Mammary epithelial cell (primary cell): ENCODE measurements around the gene CCDC85C.

Experiments
- EZH2 ChIP-seq: IDR thresholded peaks from 2 replicates; pipeline ENCODE4 v1.6.1; 2012; ENCODE audit warnings: low read length, inconsistent platforms, borderline replicate concordance
- TF ChIP-seq, protein P1 (sequence below), 2 donors: IDR thresholded peaks in 1 of 2; conservative IDR thresholded peaks in 1 of 2; 2 replicates each; pipeline ENCODE4 v1.5.1; 2011 to 2012; ENCODE audit warnings: inconsistent platforms in 2 of 2, low read length in 2 of 2, mild to moderate bottlenecking in 2 of 2, control low read depth in 1 of 2, low read depth in 1 of 2; ENCODE audit not compliant: insufficient read depth in 1 of 2; ENCODE audit errors: extremely low read depth in 1 of 2

DNA sequence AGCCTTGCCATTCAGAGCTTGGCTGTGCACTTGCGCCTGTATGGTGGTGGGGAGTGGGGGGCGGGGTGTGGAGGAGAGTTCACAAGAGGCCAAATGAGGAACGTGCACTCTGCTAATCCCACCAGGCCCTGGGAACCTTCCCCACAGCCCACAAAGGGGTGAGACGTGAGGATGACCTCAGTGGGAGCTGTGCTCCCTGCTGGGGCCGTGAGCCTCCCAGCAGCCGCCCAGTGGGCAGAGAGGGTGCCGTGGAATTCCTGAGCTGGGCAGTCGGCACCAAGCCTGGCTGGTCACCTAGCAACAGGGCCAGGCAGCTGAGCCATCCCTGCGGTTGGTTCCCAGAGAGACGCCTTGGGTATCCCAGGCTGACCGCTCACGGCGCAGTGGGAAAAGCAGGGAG, 69.1 kb downstream of the CCDC85C start:
- TF ChIP-seq EZH2, result no peak
- TF ChIP-seq, protein P1, sequence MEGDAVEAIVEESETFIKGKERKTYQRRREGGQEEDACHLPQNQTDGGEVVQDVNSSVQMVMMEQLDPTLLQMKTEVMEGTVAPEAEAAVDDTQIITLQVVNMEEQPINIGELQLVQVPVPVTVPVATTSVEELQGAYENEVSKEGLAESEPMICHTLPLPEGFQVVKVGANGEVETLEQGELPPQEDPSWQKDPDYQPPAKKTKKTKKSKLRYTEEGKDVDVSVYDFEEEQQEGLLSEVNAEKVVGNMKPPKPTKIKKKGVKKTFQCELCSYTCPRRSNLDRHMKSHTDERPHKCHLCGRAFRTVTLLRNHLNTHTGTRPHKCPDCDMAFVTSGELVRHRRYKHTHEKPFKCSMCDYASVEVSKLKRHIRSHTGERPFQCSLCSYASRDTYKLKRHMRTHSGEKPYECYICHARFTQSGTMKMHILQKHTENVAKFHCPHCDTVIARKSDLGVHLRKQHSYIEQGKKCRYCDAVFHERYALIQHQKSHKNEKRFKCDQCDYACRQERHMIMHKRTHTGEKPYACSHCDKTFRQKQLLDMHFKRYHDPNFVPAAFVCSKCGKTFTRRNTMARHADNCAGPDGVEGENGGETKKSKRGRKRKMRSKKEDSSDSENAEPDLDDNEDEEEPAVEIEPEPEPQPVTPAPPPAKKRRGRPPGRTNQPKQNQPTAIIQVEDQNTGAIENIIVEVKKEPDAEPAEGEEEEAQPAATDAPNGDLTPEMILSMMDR (conservative IDR thresholded peaks at IDR 0.05 in 1 of 2, IDR thresholded peaks at IDR 0.05 in 1 of 2; ENCODE audit: extremely low read depth in 1 of 2, insufficient read depth in 1 of 2, low read depth in 1 of 2, low read length in 2 of 2), result no peak
